ENCODE measurements around the gene SFXN4. TPM values are rescaled to one million over a fixed set of nuclear protein-coding genes. Genes with fewer than 3 reads are reported as not detected.
A peak's percentile ranks its signal among the peaks of the same experiment; 100 is the strongest.

The SFXN4 gene
- total and polyA plus RNA-seq, 2 of the 4 experiments (the other 2 are of a cell fraction): 12.0 to 12.5 TPM

- TF ChIP-seq RCOR1 (IDR thresholded peaks at IDR 0.05; ENCODE audit: insufficient replicate concordance, low read length) (peak; percentile 26), CEBPB (IDR thresholded peaks at IDR 0.05; ENCODE audit: low read depth, low read length) (no peak), MAZ (IDR thresholded peaks at IDR 0.05; ENCODE audit: borderline replicate concordance, low read depth, low read length) (peak; percentile 32; the same call in 1 of the 2 replicates)
These were observed 41.3 kb upstream of the SFXN4 start (continued) for GRCh38 chr10:119206603-119207365.

All from IMR-90 (cell line).